ENCODE measurements around the gene CASP5.

The CASP5 gene

DNA sequence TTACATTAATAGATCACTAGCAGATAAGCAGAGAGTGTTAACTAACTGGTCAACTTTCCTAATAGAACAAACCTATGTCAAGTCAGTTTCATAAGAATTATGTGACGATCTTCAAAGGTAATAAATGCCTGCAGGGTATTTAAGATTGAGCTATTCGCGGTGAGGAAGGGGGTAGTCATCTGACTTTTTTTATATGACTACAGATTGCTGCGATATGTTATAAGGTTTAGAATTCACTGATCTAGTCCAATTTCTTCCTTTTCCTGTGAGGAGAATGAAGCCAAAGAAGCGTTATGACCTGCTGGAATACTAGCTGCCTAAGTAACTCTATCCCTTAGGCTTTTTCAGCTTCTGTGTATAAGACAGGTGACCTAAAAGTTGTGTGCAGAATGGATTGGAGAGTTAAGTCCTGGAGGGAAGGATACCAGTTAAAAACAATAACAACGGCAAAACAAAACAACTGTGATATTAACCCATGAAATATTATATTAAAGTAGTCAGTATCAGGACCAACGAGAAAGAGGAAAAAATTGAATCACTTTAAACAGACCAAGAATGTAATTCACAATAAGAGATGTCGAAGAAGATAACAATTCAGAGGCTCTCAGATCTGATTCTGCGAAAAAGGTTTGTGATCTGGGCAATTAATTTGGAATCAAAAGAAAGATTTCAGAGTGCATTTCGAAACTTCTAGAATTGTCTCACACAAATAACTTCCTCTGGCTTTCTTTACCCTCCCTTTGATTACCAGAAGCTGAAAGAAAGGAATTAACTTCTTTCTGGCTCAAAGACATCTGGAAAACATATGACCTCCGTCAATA lies 55.2 kb downstream of the CASP5 start:
- peak in 1 of 2 donors; percentile 31 for ATAC-seq (replicated peaks)
- peak overlapping the region; percentile 89 for H3K27ac Mint-ChIP-seq
- H3K36me3 Mint-ChIP-seq = peaks cover 17 to 21% of the 10 kb centered on the region in 2 donors
- no peak for DNase-seq
- peaks cover 31 to 37% of the 10 kb centered on the region in 2 donors for H3K4me1 Mint-ChIP-seq
- H3K4me3 Mint-ChIP-seq = peak overlapping the region; percentile 83 to 87
- no peaks in the 10 kb centered on the region for H3K27me3 Mint-ChIP-seq
- H3K9me3 Mint-ChIP-seq = peaks cover 5 to 8% of the 10 kb centered on the region in 2 donors

GRCh38 chr11:104965735-104966134 lies 57.2 kb downstream of the CASP5 start:
- Mint-ChIP-seq H3K36me3 (peaks cover 22 to 34% of the 10 kb centered on the region in 2 donors), H3K27me3 (no peaks in the 10 kb centered on the region), H3K4me1 (peaks cover 38 to 52% of the 10 kb centered on the region in 2 donors), H3K27ac (no peak overlapping the region), H3K9me3 (peaks cover 5 to 8% of the 10 kb centered on the region in 2 donors), H3K4me3 (no peak overlapping the region)
- DNase-seq (no peak), ATAC-seq (replicated peaks) (no peak)

DNA sequence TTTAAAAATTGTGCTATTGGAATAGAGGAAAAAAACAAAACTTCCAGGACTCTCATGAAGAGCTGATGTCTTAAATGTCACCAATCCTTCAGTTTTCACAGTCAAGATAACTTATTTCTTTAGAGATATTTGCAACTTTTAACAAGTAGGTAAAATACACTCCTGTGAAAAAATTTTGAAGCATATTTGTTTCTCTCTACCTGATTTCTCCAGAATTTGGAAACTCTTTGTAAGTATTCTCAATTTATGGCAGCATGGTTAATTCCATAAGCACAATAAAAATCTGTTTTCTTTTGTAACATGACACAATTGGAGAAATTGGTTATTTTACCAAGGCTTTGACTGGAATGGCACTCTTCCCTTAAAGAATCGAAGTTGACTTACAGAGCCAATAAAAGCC lies 58.7 kb downstream of the CASP5 start:
- no peak for ATAC-seq (replicated peaks)
- Mint-ChIP-seq H3K4me1 (peaks cover 43 to 66% of the 10 kb centered on the region in 2 donors), H3K36me3 (peaks cover 22 to 34% of the 10 kb centered on the region in 2 donors), H3K9me3 (peaks cover 5% of the 10 kb centered on the region in 2 donors), H3K27ac (no peak overlapping the region), H3K4me3 (no peak overlapping the region), H3K27me3 (no peaks in the 10 kb centered on the region)
- no peak for DNase-seq

- no peak for DNase-seq
- H3K4me1 Mint-ChIP-seq = peaks cover 50 to 73% of the 10 kb centered on the region in 2 donors
- H3K9me3 Mint-ChIP-seq = peaks cover 5% of the 10 kb centered on the region in 2 donors
- peaks cover 29 to 42% of the 10 kb centered on the region in 2 donors for H3K36me3 Mint-ChIP-seq
- H3K4me3 Mint-ChIP-seq = no peak overlapping the region
- no peak overlapping the region for H3K27ac Mint-ChIP-seq
- ATAC-seq (replicated peaks) = no peak
- no peaks in the 10 kb centered on the region for H3K27me3 Mint-ChIP-seq
Measured at GRCh38 chr11:104962852-104963251, 60.1 kb downstream of the CASP5 start.

DNA sequence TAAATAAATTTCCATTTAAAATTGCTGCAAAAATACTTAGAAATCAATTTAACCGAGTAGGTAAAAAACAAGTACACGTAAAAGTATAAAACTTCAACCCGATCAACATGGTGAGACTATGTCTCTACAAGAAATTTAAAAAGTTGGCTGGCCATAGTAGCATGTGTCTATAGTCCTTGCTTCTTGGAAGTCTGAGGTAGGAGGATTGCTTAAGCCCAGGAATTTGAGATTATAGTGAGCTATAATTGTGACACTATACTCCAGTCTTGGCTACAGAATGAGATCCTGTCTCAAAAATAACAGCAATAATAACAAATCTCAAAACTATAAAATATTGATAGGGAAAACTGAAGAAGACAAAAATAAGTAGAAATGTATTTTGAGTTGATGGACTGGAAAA lies 65.7 kb downstream of the CASP5 start:
- Mint-ChIP-seq H3K4me3 (no peak overlapping the region), H3K4me1 (peaks cover 32 to 60% of the 10 kb centered on the region in 2 donors)

DNA sequence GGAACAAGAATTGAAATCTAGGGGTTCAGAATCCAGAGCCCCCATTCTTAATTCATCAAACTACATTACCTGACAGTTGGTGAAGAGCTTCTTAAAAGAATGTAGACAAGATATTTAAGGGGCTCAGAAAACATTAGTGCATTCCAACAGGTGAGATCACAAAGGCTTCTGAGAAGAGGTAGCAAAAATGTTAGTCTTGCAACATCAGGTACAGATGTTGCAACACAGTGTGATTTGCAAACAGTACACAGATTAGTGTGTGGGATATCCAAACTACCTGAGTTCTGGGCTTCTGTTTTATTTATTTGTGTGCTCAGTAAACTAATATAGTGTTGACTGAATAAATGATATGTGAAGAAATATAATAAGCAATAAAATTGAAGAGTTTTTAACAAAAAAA lies 66.4 kb downstream of the CASP5 start:
- H3K4me3 Mint-ChIP-seq = no peak overlapping the region
- H3K27ac Mint-ChIP-seq = no peak overlapping the region
- ATAC-seq (replicated peaks) (no peak), DNase-seq (no peak)
- peaks cover 29 to 55% of the 10 kb centered on the region in 2 donors for H3K4me1 Mint-ChIP-seq
- no peaks in the 10 kb centered on the region for H3K27me3 Mint-ChIP-seq
- peaks cover 20 to 31% of the 10 kb centered on the region in 2 donors for H3K36me3 Mint-ChIP-seq
- H3K9me3 Mint-ChIP-seq = no peaks in the 10 kb centered on the region

More for the DNA sequence above, 65.7 kb downstream of the CASP5 start:
- Mint-ChIP-seq H3K9me3 (no peaks in the 10 kb centered on the region), H3K36me3 (peaks cover 21 to 35% of the 10 kb centered on the region in 2 donors), H3K27ac (no peak overlapping the region), H3K27me3 (no peaks in the 10 kb centered on the region)
- no peak for ATAC-seq (replicated peaks)
- DNase-seq = no peak

- Mint-ChIP-seq H3K4me1 (peaks cover 2 to 7% of the 10 kb centered on the region in 2 donors), H3K36me3 (peaks cover 71 to 79% of the 10 kb centered on the region in 2 donors), H3K27me3 (no peaks in the 10 kb centered on the region), H3K27ac (peak overlapping the region; percentile 20), H3K4me3 (no peak overlapping the region), H3K9me3 (no peaks in the 10 kb centered on the region)
- ATAC-seq (replicated peaks) (peak; percentile 92 to 94), DNase-seq (no peak)
Measured at GRCh38 chr11:104946907-104947306, 76.1 kb downstream of the CASP5 start.

Measured in stimulated activated naive B cell treated with anti-CD40 and anti-IgM and Interleukin-4, amounts not matched to agents 10 μg/mL and 1 μg/mL and 100 μg/mL, for 72 hours (primary cell).